ENCODE measurements around the gene COLGALT1.

GRCh38 chr19:17530586-17530985 is 24.9 kb upstream of the COLGALT1 start:
- no peak for TF ChIP-seq CTCF (conservative IDR thresholded peaks at IDR 0.05; ENCODE audit: low read length)
- TF ChIP-seq EZH2phosphoT487 (IDR thresholded peaks at IDR 0.05; ENCODE audit: borderline replicate concordance, low read depth, low read length) = no peak

Measured in OCI-LY7 (cell line).